NB4 (cell line): ENCODE data around the gene BMP7.

ENCODE experiments used
- POLR2A ChIP-seq: IDR thresholded peaks from 2 replicates; pipeline ENCODE4 v1.6.1; 2011; ENCODE audit warnings: mild to moderate bottlenecking; ENCODE audit not compliant: insufficient read length; ENCODE audit errors: extremely low read depth
- TF ChIP-seq, protein P1 (sequence below): IDR thresholded peaks from one replicate; pipeline ENCODE4 v1.5.1; 2012; ENCODE audit warnings: low read depth, low read length

DNA sequence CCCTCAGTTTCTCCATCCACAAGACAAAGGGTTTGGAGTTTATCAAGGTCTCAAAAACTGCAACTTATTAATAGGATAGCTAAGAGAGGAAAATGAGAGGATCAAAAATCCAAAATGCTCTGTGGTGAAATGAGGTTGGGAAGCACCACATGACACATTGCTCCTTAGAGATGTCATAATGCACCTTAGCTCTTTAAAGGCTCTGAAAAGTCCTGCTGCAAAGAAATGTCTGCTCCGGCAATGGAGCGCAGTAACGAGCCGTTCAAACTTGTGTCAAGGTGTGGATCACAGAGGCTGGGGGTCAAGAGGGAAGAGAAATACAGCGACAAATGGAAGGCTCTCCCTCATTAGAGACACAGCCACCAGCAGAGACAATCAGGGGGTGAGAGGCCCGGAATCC lies 53.1 kb downstream of the BMP7 start:
- TF ChIP-seq, protein P1, sequence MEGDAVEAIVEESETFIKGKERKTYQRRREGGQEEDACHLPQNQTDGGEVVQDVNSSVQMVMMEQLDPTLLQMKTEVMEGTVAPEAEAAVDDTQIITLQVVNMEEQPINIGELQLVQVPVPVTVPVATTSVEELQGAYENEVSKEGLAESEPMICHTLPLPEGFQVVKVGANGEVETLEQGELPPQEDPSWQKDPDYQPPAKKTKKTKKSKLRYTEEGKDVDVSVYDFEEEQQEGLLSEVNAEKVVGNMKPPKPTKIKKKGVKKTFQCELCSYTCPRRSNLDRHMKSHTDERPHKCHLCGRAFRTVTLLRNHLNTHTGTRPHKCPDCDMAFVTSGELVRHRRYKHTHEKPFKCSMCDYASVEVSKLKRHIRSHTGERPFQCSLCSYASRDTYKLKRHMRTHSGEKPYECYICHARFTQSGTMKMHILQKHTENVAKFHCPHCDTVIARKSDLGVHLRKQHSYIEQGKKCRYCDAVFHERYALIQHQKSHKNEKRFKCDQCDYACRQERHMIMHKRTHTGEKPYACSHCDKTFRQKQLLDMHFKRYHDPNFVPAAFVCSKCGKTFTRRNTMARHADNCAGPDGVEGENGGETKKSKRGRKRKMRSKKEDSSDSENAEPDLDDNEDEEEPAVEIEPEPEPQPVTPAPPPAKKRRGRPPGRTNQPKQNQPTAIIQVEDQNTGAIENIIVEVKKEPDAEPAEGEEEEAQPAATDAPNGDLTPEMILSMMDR: no peak
- TF ChIP-seq POLR2A: no peak
